AG10803 (cell line): ENCODE data around the gene THSD7B.

ENCODE experiments used
- DNase-seq: peaks from one replicate; pipeline ENCODE4 v3.0.0; 2010; ENCODE audit warnings: low read depth
- H3K4me3 ChIP-seq: 2 replicates; pipeline ENCODE4 v1.5.1; 2011; ENCODE audit warnings: mild to moderate bottlenecking, low read length, control low read depth
- CTCF ChIP-seq: conservative IDR thresholded peaks from 2 replicates; pipeline ENCODE4 v1.5.1; 2011; ENCODE audit warnings: mild to moderate bottlenecking, low read length, control low read depth, inconsistent platforms

THSD7B gene

GRCh38 chr2:136801661-136802060, 36.3 kb downstream of the THSD7B start:
- no peak overlapping the region for H3K4me3 ChIP-seq
- no peak for DNase-seq
- no peak for TF ChIP-seq CTCF

GRCh38 chr2:136809998-136810397, 44.7 kb downstream of the THSD7B start:
- no peak for TF ChIP-seq CTCF
- no peak overlapping the region for H3K4me3 ChIP-seq
- no peak for DNase-seq

- no peak for TF ChIP-seq CTCF
- no peak for DNase-seq
- H3K4me3 ChIP-seq: no peak overlapping the region
These were observed 53.5 kb downstream of the THSD7B start for GRCh38 chr2:136818839-136819238.

GRCh38 chr2:136823291-136823690, 57.9 kb downstream of the THSD7B start:
- DNase-seq: no peak
- no peak overlapping the region for H3K4me3 ChIP-seq
- TF ChIP-seq CTCF: no peak

GRCh38 chr2:136828162-136828561, 62.8 kb downstream of the THSD7B start:
- no peak for DNase-seq
- H3K4me3 ChIP-seq: no peak overlapping the region
- TF ChIP-seq CTCF: no peak

GRCh38 chr2:136828774-136829173, 63.4 kb downstream of the THSD7B start:
- no peak for TF ChIP-seq CTCF
- no peak for DNase-seq
- H3K4me3 ChIP-seq: no peak overlapping the region

- TF ChIP-seq CTCF: no peak
- no peak for DNase-seq
- no peak overlapping the region for H3K4me3 ChIP-seq
These were observed 79.2 kb downstream of the THSD7B start for GRCh38 chr2:136844546-136844945.
